Measurements from ENCODE around the gene PIEZO2.
"Not testable (repeated sequence)": the region's sequence is repeated elsewhere in the genome, so short reads cannot be mapped to it uniquely, and the experiment has no call there.

Gene PIEZO2

GRCh38 chr18:10850216-10850615 is 299.2 kb downstream of the PIEZO2 start:
- TF ChIP-seq SPI1 (IDR thresholded peaks at IDR 0.05; ENCODE audit: low read depth, low read length) (no peak), POLR2A (IDR thresholded peaks at IDR 0.05; ENCODE audit: low read depth, low read length) (no peak), TAF1 (IDR thresholded peaks at IDR 0.05; ENCODE audit: low read depth, low read length) (no peak), POLR2AphosphoS5 (IDR thresholded peaks at IDR 0.05; ENCODE audit: low read depth, low read length) (no peak), POU2F2 (IDR thresholded peaks at IDR 0.05; ENCODE audit: low read depth, low read length) (no peak), PAX5 (IDR thresholded peaks at IDR 0.05; ENCODE audit: insufficient read depth, low read length, severe bottlenecking) (no peak)
- DNase-seq (ENCODE audit: insufficient read length, low spot score) (no peak), FAIRE-seq (peak; percentile 75)

DNA sequence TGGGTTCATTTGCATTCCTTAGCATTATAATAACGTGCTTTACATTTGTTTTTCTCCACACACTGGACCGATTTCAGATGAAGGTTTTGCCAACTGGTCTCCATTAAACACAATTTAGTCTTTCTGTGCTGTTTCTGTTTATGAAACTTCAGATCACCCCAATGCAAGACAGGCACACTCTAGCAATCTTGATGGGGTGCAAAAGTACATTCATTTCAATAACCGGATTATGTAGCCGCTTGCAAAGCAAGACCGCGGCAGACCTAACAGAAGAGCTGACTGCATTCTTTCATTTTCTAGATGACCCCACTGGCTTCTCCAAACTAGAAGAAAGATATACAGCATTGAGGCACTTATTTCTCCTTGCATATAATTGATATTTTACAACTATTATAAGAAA is 301.5 kb downstream of the PIEZO2 start:
- FAIRE-seq: peak; percentile 60
- TF ChIP-seq TAF1 (IDR thresholded peaks at IDR 0.05; ENCODE audit: low read depth, low read length) (no peak), PAX5 (IDR thresholded peaks at IDR 0.05; ENCODE audit: insufficient read depth, low read length, severe bottlenecking) (no peak), SPI1 (IDR thresholded peaks at IDR 0.05; ENCODE audit: low read depth, low read length) (no peak), POU2F2 (IDR thresholded peaks at IDR 0.05; ENCODE audit: low read depth, low read length) (no peak), POLR2AphosphoS5 (IDR thresholded peaks at IDR 0.05; ENCODE audit: low read depth, low read length) (no peak), POLR2A (IDR thresholded peaks at IDR 0.05; ENCODE audit: low read depth, low read length) (no peak)
- no peak for DNase-seq (ENCODE audit: insufficient read length, low spot score)

DNA sequence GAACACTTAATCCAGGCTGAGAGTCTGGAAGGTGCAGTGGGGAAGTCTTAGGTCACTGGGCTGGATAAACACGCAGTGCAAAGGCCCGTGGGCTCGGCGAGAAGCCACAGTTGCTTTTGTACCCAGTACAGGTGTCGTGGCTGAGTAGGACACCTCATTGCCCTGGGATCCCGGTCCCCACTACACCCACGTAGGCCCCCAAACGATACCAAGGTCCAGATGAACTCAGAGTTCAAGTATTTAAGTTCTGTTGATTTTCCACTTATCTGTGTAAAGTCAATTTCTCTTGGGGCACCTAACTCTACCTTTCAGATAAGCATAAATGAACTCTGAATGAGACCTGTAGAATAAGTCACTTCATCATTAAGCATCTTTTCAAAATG is 302.0 kb downstream of the PIEZO2 start:
- no peak for FAIRE-seq
- TF ChIP-seq POLR2A (IDR thresholded peaks at IDR 0.05; ENCODE audit: low read depth, low read length) (no peak), PAX5 (IDR thresholded peaks at IDR 0.05; ENCODE audit: insufficient read depth, low read length, severe bottlenecking) (no peak), TAF1 (IDR thresholded peaks at IDR 0.05; ENCODE audit: low read depth, low read length) (no peak), SPI1 (IDR thresholded peaks at IDR 0.05; ENCODE audit: low read depth, low read length) (no peak), POLR2AphosphoS5 (IDR thresholded peaks at IDR 0.05; ENCODE audit: low read depth, low read length) (no peak), POU2F2 (IDR thresholded peaks at IDR 0.05; ENCODE audit: low read depth, low read length) (no peak)
- DNase-seq (ENCODE audit: insufficient read length, low spot score): no peak

DNA sequence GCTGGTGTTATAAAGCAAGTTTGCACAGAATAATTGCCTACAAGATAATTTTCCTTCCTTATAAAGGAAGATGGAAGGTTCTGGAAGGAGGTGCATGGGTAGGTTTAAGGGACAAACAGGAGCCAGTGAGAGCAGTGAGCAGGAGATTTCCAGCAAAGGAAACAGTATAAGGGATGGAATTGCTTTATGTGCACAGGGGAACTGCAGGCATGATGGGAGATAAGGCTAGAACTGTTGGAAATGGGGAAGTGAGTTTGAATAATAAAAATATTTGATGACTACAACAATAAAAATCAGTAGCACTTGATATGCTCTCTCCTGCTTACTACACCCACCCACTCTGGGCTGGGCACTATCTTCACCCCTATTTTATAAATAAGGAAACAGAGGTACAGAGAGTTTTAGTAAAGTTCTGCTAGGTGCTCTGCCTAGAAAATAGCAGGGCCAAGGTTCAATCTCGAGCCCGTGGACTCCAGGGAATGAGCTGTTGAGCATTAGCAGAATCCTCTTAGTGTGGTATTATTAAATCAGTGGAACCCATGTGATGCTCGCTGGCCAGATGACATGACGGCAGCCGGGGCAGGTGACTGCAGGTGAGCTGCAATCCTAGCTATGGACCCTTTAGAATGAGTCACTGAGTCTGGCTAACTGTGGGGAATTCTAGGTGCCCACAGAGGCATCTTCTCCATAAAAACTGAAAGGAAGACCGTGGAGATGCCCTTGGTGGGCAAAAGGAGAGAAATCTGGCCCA is 302.5 kb downstream of the PIEZO2 start:
- TF ChIP-seq POU2F2 (IDR thresholded peaks at IDR 0.05; ENCODE audit: low read depth, low read length) (no peak), POLR2AphosphoS5 (IDR thresholded peaks at IDR 0.05; ENCODE audit: low read depth, low read length) (no peak), TAF1 (IDR thresholded peaks at IDR 0.05; ENCODE audit: low read depth, low read length) (no peak), PAX5 (IDR thresholded peaks at IDR 0.05; ENCODE audit: insufficient read depth, low read length, severe bottlenecking) (no peak), SPI1 (IDR thresholded peaks at IDR 0.05; ENCODE audit: low read depth, low read length) (0 out of 2 replicates have a peak, but pooled peaks have one; percentile 11), POLR2A (IDR thresholded peaks at IDR 0.05; ENCODE audit: low read depth, low read length) (no peak)
- DNase-seq (ENCODE audit: insufficient read length, low spot score) (no peak), FAIRE-seq (no peak)

DNA sequence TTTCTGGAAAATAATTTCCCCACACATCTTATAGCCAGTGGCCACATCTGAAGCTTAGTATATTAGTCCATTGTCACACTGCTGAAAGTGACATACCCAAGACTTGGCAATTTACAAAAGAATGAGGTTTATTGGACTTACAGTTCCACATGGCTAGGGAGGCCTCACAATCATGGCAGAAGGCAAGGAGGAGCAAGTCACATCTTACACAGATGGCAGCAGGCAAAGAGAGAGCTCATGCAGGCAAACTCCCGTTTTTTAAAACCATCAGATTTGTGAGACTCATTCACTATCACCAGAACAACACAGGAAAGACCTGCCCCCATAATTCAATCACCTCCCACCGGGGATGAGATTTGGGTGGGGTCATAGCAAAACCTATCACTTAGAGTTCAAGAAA is 303.3 kb downstream of the PIEZO2 start:
- DNase-seq (ENCODE audit: insufficient read length, low spot score); FAIRE-seq: not testable (repeated sequence)

- DNase-seq (ENCODE audit: insufficient read length, low spot score) (no peak), FAIRE-seq (peak; percentile 67)
Observed at GRCh38 chr18:10843565-10843964, 305.8 kb downstream of the PIEZO2 start.

DNA sequence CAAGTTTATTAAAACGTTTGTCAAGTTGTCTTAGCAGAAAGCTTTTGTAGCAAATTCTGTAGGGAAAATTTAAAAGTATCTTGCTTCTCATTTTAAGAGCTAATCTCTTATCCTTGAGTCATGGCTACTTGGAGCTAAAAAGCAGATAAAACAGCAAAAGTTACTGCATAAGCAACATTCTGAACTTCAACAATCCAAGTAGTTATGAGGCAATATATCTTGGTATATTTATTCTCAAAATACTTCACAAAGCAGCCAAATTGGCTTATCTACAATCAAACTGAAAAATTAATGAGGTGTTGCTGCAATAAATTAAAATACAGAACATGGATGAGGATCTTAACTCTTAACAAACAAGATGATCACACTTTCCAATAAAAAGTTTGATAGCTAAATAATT is 306.5 kb downstream of the PIEZO2 start:
- DNase-seq (ENCODE audit: insufficient read length, low spot score) (no peak), FAIRE-seq (no peak)
- TF ChIP-seq POLR2A (IDR thresholded peaks at IDR 0.05; ENCODE audit: low read depth, low read length) (no peak), PAX5 (IDR thresholded peaks at IDR 0.05; ENCODE audit: insufficient read depth, low read length, severe bottlenecking) (no peak), POLR2AphosphoS5 (IDR thresholded peaks at IDR 0.05; ENCODE audit: low read depth, low read length) (no peak), POU2F2 (IDR thresholded peaks at IDR 0.05; ENCODE audit: low read depth, low read length) (no peak), SPI1 (IDR thresholded peaks at IDR 0.05; ENCODE audit: low read depth, low read length) (no peak), TAF1 (IDR thresholded peaks at IDR 0.05; ENCODE audit: low read depth, low read length) (no peak)

More at GRCh38 chr18:10843565-10843964, 305.8 kb downstream of the PIEZO2 start:
- TF ChIP-seq PAX5 (IDR thresholded peaks at IDR 0.05; ENCODE audit: insufficient read depth, low read length, severe bottlenecking): no peak
- no peak for TF ChIP-seq POLR2A (IDR thresholded peaks at IDR 0.05; ENCODE audit: low read depth, low read length)
- TF ChIP-seq SPI1 (IDR thresholded peaks at IDR 0.05; ENCODE audit: low read depth, low read length): no peak
- TF ChIP-seq TAF1 (IDR thresholded peaks at IDR 0.05; ENCODE audit: low read depth, low read length): no peak
- TF ChIP-seq POLR2AphosphoS5 (IDR thresholded peaks at IDR 0.05; ENCODE audit: low read depth, low read length): no peak
- TF ChIP-seq POU2F2 (IDR thresholded peaks at IDR 0.05; ENCODE audit: low read depth, low read length): no peak

GRCh38 chr18:10842371-10842770 is 307.0 kb downstream of the PIEZO2 start:
- FAIRE-seq (no peak), DNase-seq (ENCODE audit: insufficient read length, low spot score) (no peak)
- TF ChIP-seq POLR2A (IDR thresholded peaks at IDR 0.05; ENCODE audit: low read depth, low read length) (no peak), POLR2AphosphoS5 (IDR thresholded peaks at IDR 0.05; ENCODE audit: low read depth, low read length) (no peak), SPI1 (IDR thresholded peaks at IDR 0.05; ENCODE audit: low read depth, low read length) (no peak), PAX5 (IDR thresholded peaks at IDR 0.05; ENCODE audit: insufficient read depth, low read length, severe bottlenecking) (no peak), POU2F2 (IDR thresholded peaks at IDR 0.05; ENCODE audit: low read depth, low read length) (no peak), TAF1 (IDR thresholded peaks at IDR 0.05; ENCODE audit: low read depth, low read length) (no peak)

DNA sequence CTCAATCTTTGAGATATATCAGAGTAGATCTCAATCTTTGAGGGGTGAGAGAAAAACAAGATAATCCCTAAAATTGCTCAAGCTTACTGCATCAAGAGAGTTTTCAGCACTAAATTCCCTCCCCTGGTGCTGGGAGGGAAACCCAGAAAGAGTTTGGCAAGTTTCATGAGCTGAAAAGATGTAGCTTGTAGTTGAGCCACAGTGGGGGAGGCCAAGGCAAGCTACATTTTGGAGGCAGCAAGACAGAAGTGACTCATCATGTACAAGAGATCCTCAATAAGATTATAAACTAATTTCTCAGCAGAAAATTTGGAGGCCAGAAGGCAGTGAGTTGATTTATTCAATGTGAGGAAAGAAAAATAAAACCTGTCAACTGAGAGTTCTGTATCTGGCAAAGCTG is 308.2 kb downstream of the PIEZO2 start:
- no peak for FAIRE-seq
- TF ChIP-seq POU2F2 (IDR thresholded peaks at IDR 0.05; ENCODE audit: low read depth, low read length) (no peak), POLR2AphosphoS5 (IDR thresholded peaks at IDR 0.05; ENCODE audit: low read depth, low read length) (no peak), SPI1 (IDR thresholded peaks at IDR 0.05; ENCODE audit: low read depth, low read length) (no peak), POLR2A (IDR thresholded peaks at IDR 0.05; ENCODE audit: low read depth, low read length) (no peak), TAF1 (IDR thresholded peaks at IDR 0.05; ENCODE audit: low read depth, low read length) (no peak), PAX5 (IDR thresholded peaks at IDR 0.05; ENCODE audit: insufficient read depth, low read length, severe bottlenecking) (no peak)

GRCh38 chr18:10840743-10841142 is 308.6 kb downstream of the PIEZO2 start:
- DNase-seq (ENCODE audit: insufficient read length, low spot score) (no peak), FAIRE-seq (peak; percentile 91)
- TF ChIP-seq POU2F2 (IDR thresholded peaks at IDR 0.05; ENCODE audit: low read depth, low read length) (no peak), POLR2AphosphoS5 (IDR thresholded peaks at IDR 0.05; ENCODE audit: low read depth, low read length) (no peak), POLR2A (IDR thresholded peaks at IDR 0.05; ENCODE audit: low read depth, low read length) (no peak), PAX5 (IDR thresholded peaks at IDR 0.05; ENCODE audit: insufficient read depth, low read length, severe bottlenecking) (no peak), TAF1 (IDR thresholded peaks at IDR 0.05; ENCODE audit: low read depth, low read length) (no peak), SPI1 (IDR thresholded peaks at IDR 0.05; ENCODE audit: low read depth, low read length) (no peak)

More for the DNA sequence above, 308.2 kb downstream of the PIEZO2 start:
- DNase-seq (ENCODE audit: insufficient read length, low spot score): no peak

Measured in GM12891 (cell line).